ENCODE results near the gene SLC4A1.

Gene SLC4A1

GRCh38 chr17:44266402-44267164 is 1.4 kb downstream of the SLC4A1 start:
- Histone ChIP-seq H3K4me2 (ENCODE audit: low read length) (no peak overlapping the region), H3K9ac (ENCODE audit: low read depth, low read length) (no peak overlapping the region), H3K27me3 (ENCODE audit: control insufficient read depth, insufficient read depth, low read length) (peaks cover 46% of the 10 kb centered on the region), H3K36me3 (ENCODE audit: insufficient read depth, low read length) (no peaks in the 10 kb centered on the region), H3K9me3 (replicated peaks; ENCODE audit: low read length) (no peaks in the 10 kb centered on the region), H3K4me1 (ENCODE audit: control insufficient read depth, insufficient read depth, low read length) (peaks cover 6% of the 10 kb centered on the region), H3K4me3 (ENCODE audit: low read length) (no peak overlapping the region)

GRCh38 chr17:44263345-44263902 is 4.5 kb downstream of the SLC4A1 start:
- no peaks in the 10 kb centered on the region for H3K9me3 ChIP-seq (replicated peaks; ENCODE audit: low read length)
- no peak overlapping the region for H3K4me2 ChIP-seq (ENCODE audit: low read length)
- no peaks in the 10 kb centered on the region for H3K36me3 ChIP-seq (ENCODE audit: insufficient read depth, low read length)
- H3K4me3 ChIP-seq (ENCODE audit: low read length), result no peak overlapping the region
- no peak overlapping the region for H3K9ac ChIP-seq (ENCODE audit: low read depth, low read length)
- peaks cover 40% of the 10 kb centered on the region for H3K27me3 ChIP-seq (ENCODE audit: control insufficient read depth, insufficient read depth, low read length)
- no peaks in the 10 kb centered on the region for H3K4me1 ChIP-seq (ENCODE audit: control insufficient read depth, insufficient read depth, low read length)

- no peaks in the 10 kb centered on the region for H3K4me1 ChIP-seq (ENCODE audit: control insufficient read depth, insufficient read depth, low read length)
- no peak overlapping the region for H3K9ac ChIP-seq (ENCODE audit: low read depth, low read length)
- no peaks in the 10 kb centered on the region for H3K36me3 ChIP-seq (ENCODE audit: insufficient read depth, low read length)
- H3K4me2 ChIP-seq (ENCODE audit: low read length), result no peak overlapping the region
- H3K9me3 ChIP-seq (replicated peaks; ENCODE audit: low read length), result no peaks in the 10 kb centered on the region
- H3K4me3 ChIP-seq (ENCODE audit: low read length), result no peak overlapping the region
- peaks cover 38% of the 10 kb centered on the region for H3K27me3 ChIP-seq (ENCODE audit: control insufficient read depth, insufficient read depth, low read length)
Observed at GRCh38 chr17:44262654-44263225, 5.2 kb downstream of the SLC4A1 start.

- peaks cover 41% of the 10 kb centered on the region for H3K27me3 ChIP-seq (ENCODE audit: control insufficient read depth, insufficient read depth, low read length)
- H3K4me1 ChIP-seq (ENCODE audit: control insufficient read depth, insufficient read depth, low read length), result no peaks in the 10 kb centered on the region
- H3K9ac ChIP-seq (ENCODE audit: low read depth, low read length), result no peak overlapping the region
- no peak overlapping the region for H3K4me3 ChIP-seq (ENCODE audit: low read length)
- H3K4me2 ChIP-seq (ENCODE audit: low read length), result no peak overlapping the region
- no peaks in the 10 kb centered on the region for H3K36me3 ChIP-seq (ENCODE audit: insufficient read depth, low read length)
- H3K9me3 ChIP-seq (replicated peaks; ENCODE audit: low read length), result no peaks in the 10 kb centered on the region
Observed at GRCh38 chr17:44260296-44260695, 7.6 kb downstream of the SLC4A1 start.

- peaks cover 47% of the 10 kb centered on the region for H3K27me3 ChIP-seq (ENCODE audit: control insufficient read depth, insufficient read depth, low read length)
- H3K4me2 ChIP-seq (ENCODE audit: low read length), result no peak overlapping the region
- H3K9ac ChIP-seq (ENCODE audit: low read depth, low read length), result no peak overlapping the region
- H3K4me3 ChIP-seq (ENCODE audit: low read length), result no peak overlapping the region
- H3K9me3 ChIP-seq (replicated peaks; ENCODE audit: low read length), result no peaks in the 10 kb centered on the region
- no peaks in the 10 kb centered on the region for H3K36me3 ChIP-seq (ENCODE audit: insufficient read depth, low read length)
- H3K4me1 ChIP-seq (ENCODE audit: control insufficient read depth, insufficient read depth, low read length), result no peaks in the 10 kb centered on the region
Observed at GRCh38 chr17:44258811-44259351, 9.1 kb downstream of the SLC4A1 start.

- H3K27me3 ChIP-seq (ENCODE audit: control insufficient read depth, insufficient read depth, low read length), result peaks cover 39% of the 10 kb centered on the region
- no peak overlapping the region for H3K4me3 ChIP-seq (ENCODE audit: low read length)
- H3K36me3 ChIP-seq (ENCODE audit: insufficient read depth, low read length), result no peaks in the 10 kb centered on the region
- H3K4me1 ChIP-seq (ENCODE audit: control insufficient read depth, insufficient read depth, low read length), result no peaks in the 10 kb centered on the region
- no peak overlapping the region for H3K4me2 ChIP-seq (ENCODE audit: low read length)
- no peak overlapping the region for H3K9ac ChIP-seq (ENCODE audit: low read depth, low read length)
- no peaks in the 10 kb centered on the region for H3K9me3 ChIP-seq (replicated peaks; ENCODE audit: low read length)
Observed at GRCh38 chr17:44257815-44258760, 9.8 kb downstream of the SLC4A1 start.

- Histone ChIP-seq H3K9me3 (replicated peaks; ENCODE audit: low read length) (no peaks in the 10 kb centered on the region), H3K27me3 (ENCODE audit: control insufficient read depth, insufficient read depth, low read length) (peaks cover 28% of the 10 kb centered on the region), H3K9ac (ENCODE audit: low read depth, low read length) (no peak overlapping the region), H3K4me2 (ENCODE audit: low read length) (no peak overlapping the region), H3K4me3 (ENCODE audit: low read length) (no peak overlapping the region), H3K36me3 (ENCODE audit: insufficient read depth, low read length) (no peaks in the 10 kb centered on the region), H3K4me1 (ENCODE audit: control insufficient read depth, insufficient read depth, low read length) (no peaks in the 10 kb centered on the region)
Observed at GRCh38 chr17:44256671-44257070, 11.3 kb downstream of the SLC4A1 start.

GRCh38 chr17:44255915-44256314 is 12.0 kb downstream of the SLC4A1 start:
- Histone ChIP-seq H3K9me3 (replicated peaks; ENCODE audit: low read length) (no peaks in the 10 kb centered on the region), H3K36me3 (ENCODE audit: insufficient read depth, low read length) (no peaks in the 10 kb centered on the region), H3K4me3 (ENCODE audit: low read length) (no peak overlapping the region), H3K27me3 (ENCODE audit: control insufficient read depth, insufficient read depth, low read length) (peaks cover 22% of the 10 kb centered on the region), H3K4me1 (ENCODE audit: control insufficient read depth, insufficient read depth, low read length) (no peaks in the 10 kb centered on the region), H3K4me2 (ENCODE audit: low read length) (no peak overlapping the region), H3K9ac (ENCODE audit: low read depth, low read length) (no peak overlapping the region)

GRCh38 chr17:44254361-44255095 is 13.4 kb downstream of the SLC4A1 start:
- peaks cover 16% of the 10 kb centered on the region for H3K27me3 ChIP-seq (ENCODE audit: control insufficient read depth, insufficient read depth, low read length)
- H3K9ac ChIP-seq (ENCODE audit: low read depth, low read length), result no peak overlapping the region
- H3K4me2 ChIP-seq (ENCODE audit: low read length), result no peak overlapping the region
- no peaks in the 10 kb centered on the region for H3K9me3 ChIP-seq (replicated peaks; ENCODE audit: low read length)
- no peaks in the 10 kb centered on the region for H3K4me1 ChIP-seq (ENCODE audit: control insufficient read depth, insufficient read depth, low read length)
- no peaks in the 10 kb centered on the region for H3K36me3 ChIP-seq (ENCODE audit: insufficient read depth, low read length)
- no peak overlapping the region for H3K4me3 ChIP-seq (ENCODE audit: low read length)

- Histone ChIP-seq H3K9me3 (replicated peaks; ENCODE audit: low read length) (no peaks in the 10 kb centered on the region), H3K4me3 (ENCODE audit: low read length) (no peak overlapping the region), H3K27me3 (ENCODE audit: control insufficient read depth, insufficient read depth, low read length) (peaks cover 21% of the 10 kb centered on the region), H3K36me3 (ENCODE audit: insufficient read depth, low read length) (no peaks in the 10 kb centered on the region), H3K4me1 (ENCODE audit: control insufficient read depth, insufficient read depth, low read length) (no peaks in the 10 kb centered on the region), H3K9ac (ENCODE audit: low read depth, low read length) (no peak overlapping the region), H3K4me2 (ENCODE audit: low read length) (no peak overlapping the region)
Observed at GRCh38 chr17:44253006-44253405, 14.9 kb downstream of the SLC4A1 start.

Data from skeletal muscle satellite cell (primary cell).